Ovary (tissue), 9 donors: ENCODE data around the gene SLC35E3. TPM values are rescaled to one million over a fixed set of nuclear protein-coding genes. Genes with fewer than 3 reads are reported as not detected.

Source experiments
- DNase-seq, 5 donors: peaks; one replicate each; pipeline ENCODE4 v3.0.0-alpha.2; 2019 to 2020
- H3K27ac ChIP-seq, 2 donors: fragments of 200-600 bp; one replicate each; pipeline versions ENCODE4 v1.5.1 to v1.8.0; 2019 to 2022
- H3K27me3 ChIP-seq: fragments of 200-600 bp; one replicate; pipeline ENCODE4 v1.8.0; 2022
- H3K36me3 ChIP-seq: fragments of 200-600 bp; sonication (generic); one replicate; pipeline ENCODE4 v1.5.1; 2019
- H3K4me1 ChIP-seq: one replicate; pipeline ENCODE4 v1.8.1; 2013; ENCODE audit warnings: mild to moderate bottlenecking, moderate library complexity; ENCODE audit not compliant: insufficient read depth
- H3K4me3 ChIP-seq: fragments of 200-600 bp; sonication (generic); one replicate; pipeline ENCODE4 v1.5.1; 2017
- H3K9me3 ChIP-seq, 2 donors: fragments of 200-600 bp in 1 of 2; sonication (generic) in 1 of 2; one replicate each; pipeline versions ENCODE4 v1.5.1 to v1.8.1; 2013 to 2019; ENCODE audit warnings: mild to moderate bottlenecking in 1 of 2, moderate library complexity in 1 of 2
- EP300 ChIP-seq: sonication (generic); formaldehyde crosslinking; IDR thresholded peaks from one replicate; pipeline ENCODE4 v1.6.1; 2017; ENCODE audit warnings: antibody characterized with exemption
- POLR2A ChIP-seq: fragments of 450-650 bp; IDR thresholded peaks from one replicate; pipeline ENCODE4 v1.6.1; 2017; ENCODE audit warnings: antibody characterized with exemption, mild to moderate bottlenecking, moderate library complexity
- WGBS, 3 donors: extraction: QIAGEN DNeasy Blood & Tissue Kit in 1 of 3; methylation state at CpG; one replicate each; pipeline versions ENCODE4 v1.1.5 to v1.1.7; 2013 to 2017; 5-methylcytosine and 5-hydroxymethylcytosine counted together
- intact Hi-C, 4 donors: fragments of 100-400 bp; cut with DNase I; formaldehyde crosslinking; loops; one replicate each; pipeline versions ENCODE4 v1.11.0 to v1.15.1; 2022 to 2023
- polyA plus RNA-seq, 2 donors: library from polyadenylated mRNA; stranded (reverse); fragments of 200-250 nt in 1 of 2; fragments of 350-450 nt in 1 of 2; fragmentation: Illumina TruSeq in 1 of 2; extraction: RNeasy Lipid Tissue Mini Kit (QIAGEN cat#74804) in 1 of 2; gene quantifications; one replicate each; pipeline ENCODE4 v1.2.3, GENCODE V29; 2013 to 2014
- total RNA-seq, 7 donors: library from RNA; depleted of rRNA in 2 of 7; stranded (reverse); fragments of >200 nt in 2 of 7; fragmentation: NEBNext Ultra II Directional in 3 of 7; extraction: Animal tissue kit (Norgen Biotek cat#: 25700) in 3 of 7; gene quantifications; one replicate each; pipeline versions ENCODE4 v1.1.0 to v1.2.4, GENCODE V29; 2016 to 2023
- TF ChIP-seq, protein P1 (sequence below), 3 donors: fragments of 450-650 bp in 2 of 3; fragments of 200-600 bp in 1 of 3; IDR thresholded peaks; one replicate each; pipeline versions ENCODE4 v1.5.1 to v1.8.0; 2016 to 2022; ENCODE audit warnings: antibody characterized with exemption in 3 of 3, mild to moderate bottlenecking in 1 of 3
- donor health status: DM: no; HTN: no; CAD: no; lungs with moderate emphysema.
- donor health status: DM: no; HTN: no; CAD: no.
- donor health status: Bipolar disorder and iron deficiency.
- donor health status: DM: yes; HTN: yes; CAD: no.
- donor health status: DM: no; HTN: no; CAD: no.
- donor health status: DM: yes; HTN: yes; CAD: no.

Gene SLC35E3
- total and polyA plus RNA-seq, 9 donors = 1.1 to 12.3 (median 8.1) TPM

DNA sequence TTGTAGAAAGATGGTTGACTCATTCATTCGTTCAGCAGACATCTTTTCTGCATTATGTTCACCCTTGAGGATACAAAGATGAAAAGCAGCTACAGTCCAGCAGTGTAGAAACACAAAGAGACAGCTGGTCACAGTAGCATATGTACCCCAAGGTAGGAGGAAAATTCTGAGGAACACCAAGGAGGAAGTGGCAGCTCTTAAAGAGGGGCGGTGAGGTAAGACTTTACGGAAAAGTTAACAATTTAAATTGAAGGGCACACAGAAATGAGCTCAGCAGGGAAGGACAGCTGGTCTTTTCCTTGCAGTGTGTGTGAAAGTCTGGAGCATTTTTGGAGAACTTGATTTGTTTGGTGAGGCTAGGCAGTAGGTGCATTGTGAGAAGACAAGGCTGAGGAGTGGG, 3.5 kb downstream of the SLC35E3 start:
- peaks cover 1% of the 10 kb centered on the region for H3K4me1 ChIP-seq
- no peak for DNase-seq
- H3K27ac ChIP-seq = no peak overlapping the region
- no peaks in the 10 kb centered on the region for H3K9me3 ChIP-seq
- intact Hi-C loops = loop anchor here in 1 of 4 donors (10.0 kb wide), 1 partner anchor 55 kb away; the partner anchor contains the start of gene MDM2
- WGBS, 3 donors = 91 to 97% (median 92%) methylated on average over 3 of the region's 3 CpGs
- no peaks in the 10 kb centered on the region for H3K27me3 ChIP-seq
- TF ChIP-seq EP300 = no peak
- TF ChIP-seq POLR2A = no peak
- H3K36me3 ChIP-seq = no peaks in the 10 kb centered on the region
- no peak overlapping the region for H3K4me3 ChIP-seq

DNA sequence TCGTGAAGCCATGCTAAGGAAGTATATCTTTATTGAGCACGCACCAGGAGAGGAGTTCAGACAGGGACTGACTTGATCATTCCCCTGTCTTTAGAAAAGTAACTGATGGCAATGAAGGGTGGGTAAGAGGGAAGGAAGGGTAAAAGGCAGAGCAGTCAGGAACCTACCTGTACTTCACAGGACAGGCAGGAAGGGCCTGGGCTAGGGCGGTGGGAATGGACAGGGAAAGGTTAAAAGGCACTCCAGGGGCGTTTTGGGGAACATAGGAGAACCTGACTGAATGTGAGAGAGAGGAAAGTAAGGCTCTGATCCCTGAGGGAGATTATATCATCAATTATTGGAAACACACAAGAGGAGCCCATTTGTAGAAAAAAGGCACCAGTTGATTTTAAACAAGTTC, 3.9 kb downstream of the SLC35E3 start:
- H3K27ac ChIP-seq = no peak overlapping the region

DNA sequence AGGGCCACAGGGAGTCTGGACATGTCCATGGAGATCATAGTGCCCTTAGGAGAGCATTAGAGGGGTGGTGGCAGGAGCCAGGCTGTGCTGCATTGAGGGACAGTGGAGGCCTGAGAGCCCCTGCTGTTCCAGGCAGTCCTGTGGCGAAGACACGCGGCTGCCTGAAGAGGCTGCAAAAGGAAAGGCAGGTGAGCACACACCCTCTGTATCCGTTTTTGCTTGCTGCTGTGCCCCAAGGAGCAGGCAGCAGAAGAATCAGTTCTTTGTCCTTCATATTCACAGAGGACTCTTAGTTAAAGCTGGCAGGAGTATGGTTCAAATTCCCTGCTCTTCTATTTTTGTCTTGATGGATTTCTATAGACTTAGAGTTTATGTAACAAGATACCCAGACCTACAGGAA, 4.5 kb downstream of the SLC35E3 start:
- TF ChIP-seq POLR2A (no peak), EP300 (no peak)
- TF ChIP-seq, protein P1, sequence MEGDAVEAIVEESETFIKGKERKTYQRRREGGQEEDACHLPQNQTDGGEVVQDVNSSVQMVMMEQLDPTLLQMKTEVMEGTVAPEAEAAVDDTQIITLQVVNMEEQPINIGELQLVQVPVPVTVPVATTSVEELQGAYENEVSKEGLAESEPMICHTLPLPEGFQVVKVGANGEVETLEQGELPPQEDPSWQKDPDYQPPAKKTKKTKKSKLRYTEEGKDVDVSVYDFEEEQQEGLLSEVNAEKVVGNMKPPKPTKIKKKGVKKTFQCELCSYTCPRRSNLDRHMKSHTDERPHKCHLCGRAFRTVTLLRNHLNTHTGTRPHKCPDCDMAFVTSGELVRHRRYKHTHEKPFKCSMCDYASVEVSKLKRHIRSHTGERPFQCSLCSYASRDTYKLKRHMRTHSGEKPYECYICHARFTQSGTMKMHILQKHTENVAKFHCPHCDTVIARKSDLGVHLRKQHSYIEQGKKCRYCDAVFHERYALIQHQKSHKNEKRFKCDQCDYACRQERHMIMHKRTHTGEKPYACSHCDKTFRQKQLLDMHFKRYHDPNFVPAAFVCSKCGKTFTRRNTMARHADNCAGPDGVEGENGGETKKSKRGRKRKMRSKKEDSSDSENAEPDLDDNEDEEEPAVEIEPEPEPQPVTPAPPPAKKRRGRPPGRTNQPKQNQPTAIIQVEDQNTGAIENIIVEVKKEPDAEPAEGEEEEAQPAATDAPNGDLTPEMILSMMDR (IDR thresholded peaks at IDR 0.05) = no peak
- intact Hi-C loops = no loop called here
- H3K4me3 ChIP-seq = no peak overlapping the region
- no peaks in the 10 kb centered on the region for H3K9me3 ChIP-seq
- no peaks in the 10 kb centered on the region for H3K27me3 ChIP-seq
- 88 to 91% (median 88%) methylated on average over 4 of the region's 4 CpGs for whole genome bisulfite sequencing, 3 donors
- H3K36me3 ChIP-seq = no peaks in the 10 kb centered on the region
- H3K27ac ChIP-seq = no peak overlapping the region
- no peak for DNase-seq
- H3K4me1 ChIP-seq = peaks cover 1% of the 10 kb centered on the region

More for the DNA sequence above, 3.9 kb downstream of the SLC35E3 start:
- 88 to 91% (median 89%) methylated on average over 4 of the region's 4 CpGs for WGBS, 3 donors
- H3K36me3 ChIP-seq = no peaks in the 10 kb centered on the region
- no peaks in the 10 kb centered on the region for H3K9me3 ChIP-seq
- DNase-seq = no peak
- TF ChIP-seq, protein P1 (IDR thresholded peaks at IDR 0.05) = no peak
- no peak for TF ChIP-seq EP300
- no peak for TF ChIP-seq POLR2A
- intact Hi-C loops = loop anchor here in 1 of 4 donors (10.0 kb wide), 1 partner anchor 55 kb away; the partner anchor contains the start of gene MDM2
- no peak overlapping the region for H3K4me3 ChIP-seq
- H3K4me1 ChIP-seq = peaks cover 1% of the 10 kb centered on the region
- H3K27me3 ChIP-seq = no peaks in the 10 kb centered on the region

DNA sequence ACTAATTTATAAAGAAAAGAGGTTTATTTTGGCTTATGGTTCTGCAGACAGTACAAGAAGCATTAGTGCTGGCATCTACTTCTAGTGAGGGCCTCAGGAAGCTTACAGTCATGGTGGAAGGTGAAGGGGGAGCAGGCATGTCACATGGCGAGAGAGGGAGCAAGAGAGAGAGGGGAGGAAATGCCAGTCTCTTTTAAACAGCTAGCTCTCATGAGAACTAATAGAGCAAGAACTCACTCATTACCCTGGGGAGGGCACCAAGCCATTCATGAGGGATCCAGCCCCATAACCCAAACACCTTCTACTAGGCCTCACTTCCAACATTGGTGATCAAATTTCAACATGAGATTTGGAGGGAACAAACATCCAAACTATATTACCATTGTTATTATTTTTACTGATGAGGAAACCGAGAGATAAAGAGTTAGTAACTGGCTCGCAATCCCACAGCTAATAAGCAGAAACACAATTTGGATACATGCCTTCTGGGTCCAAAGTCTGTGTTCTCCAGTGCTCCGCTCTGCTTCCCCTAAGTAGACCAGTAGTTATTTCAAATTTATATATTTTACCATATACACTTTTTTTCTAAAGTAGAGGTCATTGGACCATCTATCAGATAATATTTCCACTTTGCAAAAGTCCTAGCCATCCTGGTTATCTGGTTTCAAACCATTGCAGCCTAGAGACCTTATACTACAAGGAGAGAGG, 9.7 kb downstream of the SLC35E3 start:
- intact Hi-C loops = no loop called here
- H3K4me1 ChIP-seq = no peaks in the 10 kb centered on the region
- TF ChIP-seq, protein P1 (IDR thresholded peaks at IDR 0.05) = no peak
- no peak for TF ChIP-seq POLR2A
- TF ChIP-seq EP300 = no peak
- no peak overlapping the region for H3K27ac ChIP-seq
- no peak for DNase-seq
- no peak overlapping the region for H3K4me3 ChIP-seq
- 82 to 95% (median 89%) methylated on average over 4 of the region's 4 CpGs for WGBS, 3 donors
- no peaks in the 10 kb centered on the region for H3K36me3 ChIP-seq
- no peaks in the 10 kb centered on the region for H3K27me3 ChIP-seq
- no peaks in the 10 kb centered on the region for H3K9me3 ChIP-seq

DNA sequence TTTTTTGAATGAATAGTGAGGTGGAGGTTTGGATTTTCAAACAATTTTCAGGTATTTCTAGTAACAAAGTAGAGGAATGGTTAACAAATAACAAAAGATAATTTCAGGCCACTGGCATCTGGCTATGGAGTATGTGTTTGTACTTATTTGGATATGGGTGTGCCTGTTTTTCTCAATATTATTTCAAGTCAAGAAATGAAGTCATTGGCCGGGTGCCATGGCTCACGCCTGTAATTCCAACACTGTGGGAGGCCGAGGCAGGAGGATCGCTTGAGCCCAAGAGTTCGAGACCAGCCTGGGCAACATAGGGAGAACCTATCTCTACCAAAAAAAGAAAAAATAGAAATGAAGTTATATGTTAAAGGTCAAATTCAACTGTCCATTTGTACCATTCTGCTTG, 13.9 kb downstream of the SLC35E3 start:
- Histone ChIP-seq H3K9me3 (no peaks in the 10 kb centered on the region), H3K36me3 (no peaks in the 10 kb centered on the region), H3K27me3 (no peaks in the 10 kb centered on the region), H3K27ac (no peak overlapping the region), H3K4me1 (no peaks in the 10 kb centered on the region), H3K4me3 (no peak overlapping the region)
- 84 to 86% (median 85%) methylated on average over 5 of the region's 5 CpGs for WGBS, 3 donors
- intact Hi-C loops = no loop called here
- TF ChIP-seq, protein P1 (IDR thresholded peaks at IDR 0.05) = no peak
- no peak for TF ChIP-seq POLR2A
- TF ChIP-seq EP300 = no peak
- DNase-seq = no peak
